AG08396 (cell line): ENCODE measurements around the gene RBM28.

Source experiments
- DNase-seq: peaks from one replicate; pipeline ENCODE4 v3.0.0; 2012; ENCODE audit warnings: low spot score, mixed read lengths

The RBM28 gene

DNA sequence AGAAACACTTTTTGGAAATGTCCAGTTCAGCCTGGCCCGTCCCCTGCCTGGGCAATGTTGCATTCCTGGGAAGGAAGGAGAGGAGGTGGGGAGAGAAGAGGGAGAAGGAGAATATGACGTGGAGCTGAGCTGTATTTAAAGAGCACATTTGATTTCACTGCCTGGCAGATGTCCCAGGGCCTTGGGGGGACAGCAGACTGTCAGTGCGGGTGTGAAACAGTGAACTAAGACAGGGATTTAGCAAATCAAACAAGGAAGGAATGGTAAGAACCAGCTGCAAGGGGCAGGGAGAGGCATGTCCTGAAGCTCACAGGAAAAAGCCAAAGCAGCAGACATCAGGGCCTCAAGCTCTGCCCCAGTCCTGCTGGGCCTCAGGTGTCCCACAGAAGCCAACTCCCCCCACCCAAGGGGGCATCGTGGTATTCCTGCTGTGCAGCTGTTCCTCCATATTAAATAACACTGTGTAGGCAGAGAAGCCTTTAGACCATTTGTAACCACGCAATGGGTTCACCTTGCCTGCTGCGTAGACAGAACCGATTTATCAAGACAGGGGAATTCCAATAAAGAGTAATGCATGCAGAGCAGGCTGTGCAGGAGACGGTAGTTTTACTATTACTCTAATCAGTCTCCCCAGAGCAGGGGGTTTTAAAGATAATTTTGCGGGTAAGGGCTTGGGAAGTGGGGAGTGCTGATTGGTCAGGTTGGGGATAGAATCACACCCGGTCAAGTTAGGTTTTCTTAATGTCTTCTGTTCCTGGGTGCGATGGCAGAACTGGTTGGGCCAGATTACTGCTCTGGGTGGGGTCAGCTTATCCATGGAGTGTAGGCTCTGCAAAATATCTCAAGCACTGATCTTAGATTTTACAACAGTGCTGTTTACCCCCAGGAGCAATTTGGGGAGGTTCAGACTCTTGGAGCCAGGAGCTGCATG lies 84.3 kb downstream of the RBM28 start:
- no peak for DNase-seq

DNA sequence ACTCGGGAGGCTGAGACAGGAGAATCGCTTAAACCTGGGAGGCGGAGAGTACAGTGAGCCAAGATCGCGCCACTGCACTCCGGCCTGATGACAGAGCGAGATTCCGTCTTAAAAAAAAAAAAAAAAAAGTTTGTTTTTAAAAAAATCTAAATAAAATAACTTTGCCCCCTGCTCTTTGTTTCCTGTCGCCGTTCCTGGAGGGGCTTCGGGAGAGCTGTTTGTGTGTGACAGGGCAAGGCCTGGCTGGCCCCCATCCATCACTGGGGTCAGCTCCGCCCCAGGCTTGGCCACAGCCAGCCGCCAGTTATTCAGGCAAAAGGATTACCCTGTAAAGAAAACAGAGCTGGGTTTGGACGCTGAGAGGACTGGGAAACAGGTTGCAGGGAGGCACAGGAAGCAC lies 86.2 kb downstream of the RBM28 start:
- no peak for DNase-seq

DNA sequence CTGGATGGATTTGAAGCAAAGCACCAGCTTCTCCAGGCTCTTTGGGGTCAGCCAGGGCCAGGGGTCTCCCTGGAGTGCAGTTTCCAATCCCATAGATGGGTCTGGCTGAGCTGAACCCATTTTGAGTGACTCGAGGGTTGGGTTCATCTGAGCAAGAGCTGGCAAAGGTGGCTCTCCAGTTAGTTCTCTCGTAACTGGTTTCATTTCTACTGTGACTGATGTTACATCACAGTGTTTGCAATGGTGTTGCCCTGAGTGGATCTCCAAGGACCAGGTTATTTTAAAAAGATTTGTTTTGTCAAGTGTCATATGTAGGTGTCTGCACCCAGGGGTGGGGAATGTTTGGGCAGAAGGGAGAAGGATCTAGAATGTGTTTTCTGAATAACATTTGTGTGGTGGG lies 88.4 kb downstream of the RBM28 start:
- DNase-seq: no peak

DNA sequence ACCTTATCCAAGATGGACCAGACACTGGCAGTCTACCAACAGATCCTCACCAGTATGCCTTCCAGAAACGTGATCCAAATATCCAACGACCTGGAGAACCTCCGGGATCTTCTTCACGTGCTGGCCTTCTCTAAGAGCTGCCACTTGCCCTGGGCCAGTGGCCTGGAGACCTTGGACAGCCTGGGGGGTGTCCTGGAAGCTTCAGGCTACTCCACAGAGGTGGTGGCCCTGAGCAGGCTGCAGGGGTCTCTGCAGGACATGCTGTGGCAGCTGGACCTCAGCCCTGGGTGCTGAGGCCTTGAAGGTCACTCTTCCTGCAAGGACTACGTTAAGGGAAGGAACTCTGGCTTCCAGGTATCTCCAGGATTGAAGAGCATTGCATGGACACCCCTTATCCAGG lies 89.2 kb downstream of the RBM28 start:
- DNase-seq: no peak

DNA sequence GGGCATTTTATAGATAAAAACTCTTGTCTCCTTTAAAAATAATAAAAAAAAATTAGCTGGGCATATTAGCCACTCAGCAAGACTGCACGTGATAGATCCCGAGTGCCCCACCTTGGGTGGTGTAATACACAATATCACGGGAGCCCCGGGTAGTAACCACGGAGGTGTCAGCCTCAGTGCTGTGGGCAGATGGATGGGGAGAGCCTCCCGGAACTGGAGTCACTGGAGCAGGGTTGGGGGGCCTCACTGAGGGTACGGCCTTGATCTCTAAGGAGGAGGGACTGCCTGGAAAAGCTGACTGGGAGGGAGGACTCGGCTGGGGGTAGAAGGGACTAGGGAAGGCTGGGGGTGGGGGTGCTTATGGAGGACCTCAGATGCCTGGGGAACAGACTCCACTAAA lies 90.0 kb downstream of the RBM28 start:
- DNase-seq: no peak

DNA sequence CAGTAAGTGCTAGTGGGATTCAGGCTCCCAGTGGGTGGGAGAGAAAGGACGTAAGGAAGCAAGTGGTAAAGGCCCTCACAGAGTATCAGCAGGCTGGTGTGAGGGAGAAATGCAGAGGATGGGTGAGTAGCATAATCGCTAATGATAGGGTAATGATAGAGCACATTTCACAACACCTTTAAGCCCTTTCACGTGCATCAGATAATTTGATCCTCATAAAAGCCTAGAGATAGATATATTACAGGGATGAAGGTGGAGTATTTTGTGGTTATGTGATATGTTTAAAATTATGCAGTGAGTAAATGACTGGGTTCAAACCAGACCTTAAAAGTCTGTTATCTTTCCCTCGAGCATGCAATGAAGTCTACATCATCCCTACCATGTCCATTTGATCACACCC lies 92.4 kb downstream of the RBM28 start:
- DNase-seq: no peak
